GM18526 (cell line): ENCODE data around the gene ARSI.

Experiments used
- POLR2A ChIP-seq: IDR thresholded peaks from 3 replicates; pipeline ENCODE4 v1.6.1; 2011; ENCODE audit not compliant: insufficient read length; ENCODE audit errors: extremely low read depth

ARSI gene

DNA sequence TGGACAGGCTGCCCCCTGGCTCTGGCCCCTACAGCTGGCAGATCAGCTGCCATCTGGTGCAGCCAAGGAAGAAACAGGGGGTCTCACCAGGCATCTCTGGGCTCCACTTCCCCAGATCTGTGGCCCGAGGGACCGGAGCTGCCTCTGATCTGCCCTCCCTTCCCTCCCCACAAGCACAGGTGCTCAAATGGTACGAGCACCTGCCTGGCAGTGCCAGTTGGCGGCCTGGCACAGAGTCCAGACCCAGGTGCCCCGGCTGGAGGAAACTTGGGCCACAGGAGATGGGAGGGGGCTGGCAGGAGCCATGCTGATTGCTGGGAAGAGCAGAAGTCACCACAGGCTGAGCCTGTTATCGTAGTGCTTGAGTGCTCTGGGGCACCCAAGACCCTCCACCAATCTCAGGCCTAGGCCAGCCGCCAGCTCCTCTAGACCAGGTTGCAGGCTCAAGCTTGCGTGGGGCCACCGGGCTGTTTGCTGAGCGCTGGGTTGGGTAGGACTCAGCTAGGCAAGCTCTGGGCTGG lies 8.1 kb downstream of the ARSI start:
- no peak for TF ChIP-seq POLR2A

- TF ChIP-seq POLR2A, result no peak
Measured at GRCh38 chr5:150293091-150293941, 9.4 kb downstream of the ARSI start.

DNA sequence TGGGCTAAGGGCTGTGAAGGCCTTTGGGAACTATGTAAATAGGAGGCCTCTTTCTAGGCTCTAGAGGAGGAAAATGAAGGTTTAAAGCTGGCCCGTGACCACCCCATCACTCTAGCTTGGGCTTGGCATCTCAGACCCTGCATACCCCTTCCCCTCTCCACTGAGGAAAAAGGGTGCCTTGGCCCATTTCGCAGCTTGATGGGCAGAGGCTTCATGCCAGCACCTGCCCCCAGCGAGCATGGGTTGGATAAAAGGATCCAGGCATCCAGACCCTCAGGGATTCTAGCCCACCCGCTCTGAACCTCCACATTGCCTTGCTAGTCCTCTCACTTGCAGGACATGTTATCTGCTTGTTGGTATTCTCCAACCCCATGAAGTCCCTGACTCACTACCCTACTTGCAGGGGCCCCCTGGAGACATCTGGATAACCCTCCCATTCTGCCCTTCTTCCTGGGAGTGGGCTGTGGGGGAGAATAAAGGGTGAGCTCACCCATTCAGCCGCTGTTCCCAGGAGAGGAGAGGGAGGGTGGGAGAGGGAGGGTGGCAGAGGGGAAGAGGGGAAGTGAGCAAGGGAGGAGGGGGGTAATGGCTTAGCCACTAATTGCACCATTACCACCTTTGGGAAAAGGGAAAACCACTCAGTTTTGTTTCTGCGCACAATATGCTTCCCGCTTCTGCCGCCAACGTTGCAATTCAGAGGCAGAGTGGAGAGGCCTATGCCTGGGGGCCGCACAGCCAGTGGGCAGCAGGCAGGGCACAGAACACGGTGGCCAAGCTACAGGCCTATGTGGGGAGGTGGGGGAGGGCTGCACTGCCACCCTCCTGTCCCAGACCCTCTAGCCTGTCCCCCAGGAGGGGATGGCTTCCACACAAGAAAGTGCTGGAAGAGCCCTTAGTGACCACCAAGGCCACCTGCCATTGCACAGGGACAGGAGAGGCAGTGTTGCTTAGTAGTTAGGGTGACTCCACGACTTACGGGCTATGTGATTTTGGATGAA lies 11.0 kb downstream of the ARSI start:
- TF ChIP-seq POLR2A, result no peak

DNA sequence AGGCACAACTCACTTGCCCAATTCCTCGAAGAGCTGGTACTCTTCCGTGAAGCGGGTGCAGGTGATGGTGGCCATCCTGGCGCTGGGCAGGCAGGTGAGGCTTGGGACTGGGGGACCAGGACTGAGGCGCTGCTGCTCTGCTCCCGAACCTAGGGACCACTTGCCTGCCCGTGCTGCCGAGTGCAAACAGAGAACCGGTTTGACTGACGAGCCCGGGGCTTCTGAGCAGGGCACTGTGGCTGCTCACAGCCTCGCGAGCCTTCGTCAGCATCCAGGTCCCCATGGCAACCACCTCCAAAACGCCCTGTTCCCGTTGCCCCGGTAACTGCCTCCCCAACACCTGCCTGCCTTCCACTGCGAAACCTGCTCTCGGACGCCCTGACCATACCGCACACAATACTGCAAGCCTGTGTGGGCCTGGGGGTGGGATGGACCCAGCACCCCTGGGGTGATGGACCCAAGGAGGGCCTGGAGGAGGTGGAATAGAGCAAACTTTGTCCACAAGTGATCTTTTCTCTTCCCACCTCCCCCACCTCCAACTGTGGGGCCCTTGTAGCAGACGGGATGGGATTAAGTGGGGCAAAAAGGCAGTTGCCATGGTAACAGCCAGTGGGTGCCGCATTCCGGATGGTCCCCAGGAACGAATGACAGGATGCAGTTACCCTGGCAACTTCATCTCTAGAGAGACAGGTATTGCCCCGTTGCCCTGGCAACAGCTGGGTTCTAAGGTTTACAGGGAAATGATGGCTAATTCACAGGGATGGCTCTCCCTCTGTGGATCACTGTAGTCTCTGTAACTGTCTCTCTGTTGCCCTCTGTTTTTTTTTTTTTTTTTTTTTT lies 12.9 kb downstream of the ARSI start, which contains the start of gene CAMK2A:
Gene CAMK2A (minus strand): TSS at position 223 of the 840 bp plus-strand sequence. CDS start 148 bp downstream, at position 75.
- TF ChIP-seq POLR2A, result no peak

DNA sequence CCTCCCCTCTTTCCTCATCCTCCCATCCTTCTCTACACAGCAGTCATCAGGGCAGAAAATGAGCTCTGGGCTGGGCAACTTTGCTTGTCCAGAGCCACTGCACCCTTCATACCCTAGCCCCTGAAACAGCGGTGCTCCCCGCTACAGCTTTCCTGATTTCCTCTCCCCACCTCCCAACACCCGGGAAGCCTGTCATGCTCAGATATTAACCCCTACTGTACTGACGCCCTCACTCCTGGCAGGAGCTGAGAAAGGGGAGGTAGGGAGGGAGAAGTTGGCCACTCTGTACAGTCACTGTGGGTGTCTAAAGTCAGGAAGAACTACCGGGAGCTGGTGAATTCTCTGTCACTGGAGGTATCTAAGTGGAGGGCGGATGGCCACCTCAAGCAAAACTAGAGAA lies 13.9 kb downstream of the ARSI start:
- no peak for TF ChIP-seq POLR2A

DNA sequence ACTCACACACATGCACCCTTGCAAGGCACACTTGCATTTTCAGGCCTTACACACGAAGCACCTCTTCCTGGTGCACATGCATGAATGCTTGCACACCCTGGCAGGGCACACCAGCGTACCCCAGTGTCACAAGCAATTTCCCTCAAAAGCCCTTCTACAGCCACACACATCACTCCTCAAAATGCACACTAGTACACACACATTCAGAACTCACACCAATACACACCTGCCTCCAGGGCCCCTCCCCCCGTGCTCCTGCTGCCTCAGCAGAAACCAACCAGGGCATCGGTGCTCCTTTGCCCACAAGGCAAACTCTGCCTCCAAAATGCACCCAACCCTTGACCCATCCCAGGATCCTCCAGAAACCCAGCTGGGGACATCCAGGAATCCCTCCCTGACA lies 14.3 kb downstream of the ARSI start:
- TF ChIP-seq POLR2A, result no peak

GRCh38 chr5:150286820-150287219 lies 15.9 kb downstream of the ARSI start:
- no peak for TF ChIP-seq POLR2A

DNA sequence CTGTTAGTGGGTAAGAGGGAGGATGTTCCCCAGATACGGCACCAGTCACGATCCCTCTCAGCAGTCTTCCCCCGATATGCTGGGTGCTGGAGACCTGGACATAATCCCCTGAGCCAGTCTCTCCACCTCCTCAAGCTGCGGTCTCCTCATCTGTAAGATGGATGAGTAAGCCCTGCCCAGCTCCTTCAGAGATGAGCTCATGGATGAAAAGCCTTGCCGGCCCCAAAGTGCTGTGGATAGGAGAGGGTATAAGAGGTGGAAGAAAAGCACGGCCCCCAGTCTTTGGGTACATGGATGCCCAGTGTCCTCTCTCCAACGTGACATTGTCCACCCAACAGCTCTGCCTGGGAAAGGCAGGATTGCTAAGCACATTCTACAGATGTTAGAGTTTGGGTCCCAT lies 17.6 kb downstream of the ARSI start:
- no peak for TF ChIP-seq POLR2A

GRCh38 chr5:150284311-150284710 lies 18.4 kb downstream of the ARSI start:
- TF ChIP-seq POLR2A, result no peak

- TF ChIP-seq POLR2A, result no peak
Measured at GRCh38 chr5:150283904-150284303, 18.8 kb downstream of the ARSI start.

DNA sequence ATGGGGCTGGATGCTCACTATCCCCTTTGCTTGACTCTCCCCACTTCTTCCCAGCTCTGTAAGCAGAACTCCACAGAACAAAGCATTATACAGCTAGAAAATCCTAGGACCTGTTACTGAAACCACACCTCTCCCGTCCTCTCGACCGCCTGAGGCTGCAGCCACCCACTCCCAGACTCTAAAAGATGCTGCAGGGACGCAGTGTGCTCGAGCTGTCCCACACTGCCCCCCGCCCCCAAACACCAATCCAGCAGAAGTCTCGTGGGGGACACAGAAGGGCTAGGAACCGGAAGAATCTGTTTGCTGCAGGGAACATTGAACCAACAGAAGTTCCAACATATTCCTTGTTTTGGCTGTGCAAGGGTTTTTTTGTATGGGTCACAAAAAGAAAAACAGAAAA lies 20.7 kb downstream of the ARSI start:
- no peak for TF ChIP-seq POLR2A

- TF ChIP-seq POLR2A, result no peak
Measured at GRCh38 chr5:150279330-150280020, 23.2 kb downstream of the ARSI start.

GRCh38 chr5:150278916-150279315 lies 23.8 kb downstream of the ARSI start:
- TF ChIP-seq POLR2A, result no peak

GRCh38 chr5:150278046-150278730 lies 24.5 kb downstream of the ARSI start:
- no peak for TF ChIP-seq POLR2A

DNA sequence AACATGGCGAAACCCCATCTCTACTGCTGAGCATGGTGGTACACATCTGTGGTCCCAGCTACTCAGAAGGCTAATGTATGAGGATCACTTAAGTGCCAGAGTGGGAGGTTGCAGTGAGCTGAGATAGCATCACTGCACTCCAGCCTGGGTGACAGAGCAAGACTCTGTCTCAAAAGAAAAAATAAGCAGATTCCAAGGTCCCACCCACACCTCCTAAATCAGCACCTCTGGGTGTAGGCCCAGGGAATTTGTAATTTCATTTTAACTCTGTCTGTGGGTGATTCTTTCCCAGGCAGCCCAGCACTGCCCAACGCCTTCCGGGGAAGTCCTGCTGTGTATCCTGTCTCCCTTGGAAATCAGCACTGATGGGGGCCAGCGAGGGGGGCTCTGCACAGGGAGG lies 25.7 kb downstream of the ARSI start:
- TF ChIP-seq POLR2A, result no peak
